ENCODE results near the gene QRFP. TPM values are rescaled to one million over a fixed set of nuclear protein-coding genes. Genes with fewer than 3 reads are reported as not detected.

The QRFP gene
- total RNA-seq, 1 experiment from 2014 or later: not detected

DNA sequence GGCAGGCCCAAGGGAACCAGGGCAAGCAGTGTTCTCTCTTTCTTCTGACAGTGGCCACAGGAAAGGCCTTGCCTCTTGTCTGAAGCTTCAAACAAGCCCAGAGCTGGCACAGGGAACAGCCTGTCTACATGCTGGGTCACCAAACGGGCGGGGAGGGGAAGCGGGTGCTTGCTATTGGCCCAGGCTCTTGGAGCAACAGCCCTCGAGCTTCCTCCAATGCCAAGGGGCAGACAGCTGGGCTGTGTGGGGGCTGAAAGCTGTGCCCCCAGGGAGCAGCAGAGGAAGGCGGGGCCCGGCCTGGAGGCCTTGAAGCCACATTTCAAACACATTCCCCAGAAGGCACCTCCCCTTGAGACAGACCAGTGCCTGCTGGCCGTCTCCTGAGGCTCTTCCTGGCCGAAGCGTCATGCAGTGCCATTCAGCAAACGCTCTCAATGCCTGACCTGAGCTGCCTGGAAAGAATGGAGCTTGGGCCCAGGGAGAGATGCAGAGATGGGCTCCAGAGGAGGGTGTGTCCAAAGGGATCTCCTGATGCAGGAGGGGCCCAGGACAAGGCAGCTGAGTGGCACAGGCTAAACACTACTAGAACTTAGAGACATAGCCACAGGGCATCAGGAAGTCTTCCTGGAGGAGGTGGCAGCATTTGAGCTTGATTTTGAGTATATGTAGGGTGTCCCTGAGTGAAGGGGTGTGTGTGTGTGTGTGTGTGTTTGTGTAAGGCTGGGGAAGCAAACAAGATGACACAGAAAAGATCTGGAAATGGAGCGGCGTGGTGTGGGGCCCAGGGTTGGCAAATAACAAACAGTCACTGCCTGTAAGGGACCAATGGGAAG, 39.9 kb upstream of the QRFP start:
- H3K27ac Mint-ChIP-seq: peak overlapping the region in 2 of 3 experiments; percentile 14 to 74; a peak in 4 of 7 replicates
- no peak overlapping the region for H3K9ac ChIP-seq (ENCODE audit: extremely low read depth, insufficient read length, low read length)
- no peak overlapping the region for H3K23ac ChIP-seq (ENCODE audit: insufficient read length, low read depth, low read length)
- no peaks in the 10 kb centered on the region for H3K79me2 ChIP-seq (ENCODE audit: insufficient read depth, low read length)
- H2BK120ac ChIP-seq (ENCODE audit: low read depth, low read length, poor library complexity, severe bottlenecking): no peak overlapping the region
- H4K91ac ChIP-seq (ENCODE audit: insufficient read length, low read depth, low read length): no peak overlapping the region
- H3K27me3 ChIP-seq (ENCODE audit: insufficient read depth, low read length): peaks cover 11% of the 10 kb centered on the region; the same call in 1 of the 2 replicates
- H3K4me2 ChIP-seq (ENCODE audit: insufficient read depth, insufficient read length, low read length): no peak overlapping the region
- no peaks in the 10 kb centered on the region; a peak in 1 of 5 replicates for H3K9me3 Mint-ChIP-seq
- H3K56ac ChIP-seq (ENCODE audit: insufficient read length, low read depth, low read length): no peak overlapping the region
- no peak overlapping the region for H2BK15ac ChIP-seq (ENCODE audit: low read depth, low read length)
- 0 out of 7 replicates have a peak, but pooled peaks cover 0 to 1% (median 0%) of the 10 kb centered on the region in 3 experiments for H3K36me3 Mint-ChIP-seq (ENCODE audit: insufficient read depth in 1 of 3, low read depth in 3 of 3)
- no peak overlapping the region for H3K27ac ChIP-seq (ENCODE audit: insufficient read length, low read depth, low read length)
- H3K23me2 ChIP-seq (ENCODE audit: insufficient read length, low read depth, low read length, poor library complexity, severe bottlenecking): peaks cover 14% of the 10 kb centered on the region
- H4K20me1 ChIP-seq (ENCODE audit: control insufficient read depth, insufficient read depth, insufficient read length): no peaks in the 10 kb centered on the region
- no peak overlapping the region for H2BK5ac ChIP-seq (ENCODE audit: insufficient read length, low read length)
- no CpG with 5 or more reads among the region's 12 CpGs for WGBS (ENCODE audit: extremely low coverage, insufficient read length, low lambda C conversion rate)
- no peaks in the 10 kb centered on the region for H3K9me3 ChIP-seq (ENCODE audit: control insufficient read depth, low read depth, low read length)
- DNase-seq: peak; percentile 93
- H3K4me3 Mint-ChIP-seq: peak overlapping the region; percentile 32 to 82; a peak in 4 of 5 replicates
- H2BK20ac ChIP-seq (ENCODE audit: low read depth, low read length, poor library complexity, severe bottlenecking): no peak overlapping the region
- H4K5ac ChIP-seq (ENCODE audit: insufficient read length, low read depth, low read length): no peak overlapping the region
- H2BK12ac ChIP-seq (ENCODE audit: insufficient read length, low read depth, low read length): no peak overlapping the region
- no peak overlapping the region for H3T11ph ChIP-seq (ENCODE audit: low read length)
- H3K14ac ChIP-seq (ENCODE audit: insufficient read depth, low read length): no peak overlapping the region
- H2AK5ac ChIP-seq (ENCODE audit: insufficient read length, low read length): no peak overlapping the region
- H3K18ac ChIP-seq (ENCODE audit: insufficient read length, low read depth, low read length): no peak overlapping the region
- H4K8ac ChIP-seq (replicated peaks; ENCODE audit: insufficient read length, low read depth, low read length): no peak overlapping the region
- TF ChIP-seq CTCF (conservative IDR thresholded peaks at IDR 0.05): no peak
- peaks cover 52 to 64% of the 10 kb centered on the region in 2 experiments for H3K4me1 Mint-ChIP-seq
- H3K79me1 ChIP-seq (ENCODE audit: insufficient read depth, low read depth, low read length, poor library complexity, severe bottlenecking): no peaks in the 10 kb centered on the region
- H2AFZ ChIP-seq (ENCODE audit: low read length): no peak overlapping the region
- peaks cover 2% of the 10 kb centered on the region; the same call in 1 of the 2 replicates for H3K4me1 ChIP-seq (ENCODE audit: insufficient read depth, low read length)
- H3K27me3 Mint-ChIP-seq (ENCODE audit: low read depth): peaks cover 47% of the 10 kb centered on the region
- H3K4ac ChIP-seq (ENCODE audit: low read depth, low read length): no peak overlapping the region
